ENCODE results near the gene GNAQ. TPM values are rescaled to one million over a fixed set of nuclear protein-coding genes. Genes with fewer than 3 reads are reported as not detected.
A peak's percentile ranks its signal among the peaks of the same experiment; 100 is the strongest.

The GNAQ gene
- polyA plus RNA-seq, 2 of the 4 experiments (the other 2 are of a cell fraction) = 17.9 to 60.0 TPM

- ChIA-PET POLR2A (no interaction called here), CTCF (interaction anchor here (1.0 to 1.1 kb wide), 2 partner anchors 14 to 209 kb away, joined by 3 read pairs; no protein-coding TSS in a partner anchor)
- TF ChIP-seq CBX8 (IDR thresholded peaks at IDR 0.05) (no peak), BHLHE40 (IDR thresholded peaks at IDR 0.05; ENCODE audit: low read depth, low read length) (no peak), HOXB5 (CRISPR knock-in tag; IDR thresholded peaks at IDR 0.05) (no peak), ATOH8 (CRISPR knock-in tag; IDR thresholded peaks at IDR 0.05; ENCODE audit: low read depth) (no peak), HEYL (CRISPR knock-in tag; IDR thresholded peaks at IDR 0.05) (no peak), PHF8 (IDR thresholded peaks at IDR 0.05; ENCODE audit: borderline replicate concordance, low read depth) (no peak), POLR2A (IDR thresholded peaks at IDR 0.05; ENCODE audit: low read length) (no peak)
- WGBS (ENCODE audit: missing lambda C conversion rate) = 49% methylated on average over 5 of the region's 5 CpGs
- no peak for DNase-seq (ENCODE audit: low read depth in 1 of 2, low spot score in 1 of 2)
- peak overlapping the region in 1 of 2 experiments; percentile 51; a peak in 3 of 6 replicates for H3K27ac ChIP-seq
- no peak for FAIRE-seq
- peak overlapping the region; percentile 51 for H3K4me2 ChIP-seq
- peaks cover 30% of the 10 kb centered on the region for H3K4me1 ChIP-seq
- no peak overlapping the region for H3K4me3 ChIP-seq
- H3K9me3 ChIP-seq = no peaks in the 10 kb centered on the region
- no peak for ATAC-seq
Measured at GRCh38 chr9:77826621-77827020, 205.0 kb downstream of the GNAQ start.

DNA sequence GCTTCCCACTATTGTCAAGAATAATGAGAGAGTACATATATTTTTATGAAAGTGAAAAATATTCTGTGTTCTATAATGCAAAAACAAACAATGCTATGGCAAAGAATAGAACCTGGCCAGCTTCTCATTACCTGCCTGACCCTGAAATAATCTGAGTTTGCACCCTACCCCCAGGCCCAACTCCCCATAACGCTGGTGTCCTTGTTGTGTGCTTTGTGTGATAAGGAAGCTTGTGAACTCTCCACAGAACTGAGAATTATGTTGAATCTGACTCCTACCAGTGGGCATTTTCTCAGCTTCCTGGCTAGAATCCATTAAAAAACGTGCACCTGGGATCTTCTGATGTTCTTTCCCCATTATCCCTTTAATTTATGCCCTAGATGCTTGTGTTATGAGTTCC lies 205.5 kb downstream of the GNAQ start:
- ChIA-PET CTCF (interaction anchor here (1.0 to 1.4 kb wide), 6 partner anchors 14 to 393 kb away, joined by 3 to 5 read pairs (median 4); no protein-coding TSS in a partner anchor), POLR2A (no interaction called here)
- TF ChIP-seq, protein P1, sequence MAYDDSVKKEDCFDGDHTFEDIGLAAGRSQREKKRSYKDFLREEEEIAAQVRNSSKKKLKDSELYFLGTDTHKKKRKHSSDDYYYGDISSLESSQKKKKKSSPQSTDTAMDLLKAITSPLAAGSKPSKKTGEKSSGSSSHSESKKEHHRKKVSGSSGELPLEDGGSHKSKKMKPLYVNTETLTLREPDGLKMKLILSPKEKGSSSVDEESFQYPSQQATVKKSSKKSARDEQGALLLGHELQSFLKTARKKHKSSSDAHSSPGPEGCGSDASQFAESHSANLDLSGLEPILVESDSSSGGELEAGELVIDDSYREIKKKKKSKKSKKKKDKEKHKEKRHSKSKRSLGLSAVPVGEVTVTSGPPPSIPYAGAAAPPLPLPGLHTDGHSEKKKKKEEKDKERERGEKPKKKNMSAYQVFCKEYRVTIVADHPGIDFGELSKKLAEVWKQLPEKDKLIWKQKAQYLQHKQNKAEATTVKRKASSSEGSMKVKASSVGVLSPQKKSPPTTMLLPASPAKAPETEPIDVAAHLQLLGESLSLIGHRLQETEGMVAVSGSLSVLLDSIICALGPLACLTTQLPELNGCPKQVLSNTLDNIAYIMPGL (CRISPR knock-in tag; IDR thresholded peaks at IDR 0.05; ENCODE audit: borderline replicate concordance) = no peak
- TF ChIP-seq ESRRA (IDR thresholded peaks at IDR 0.05; ENCODE audit: borderline replicate concordance, low read length) = no peak
- Histone ChIP-seq H3K27ac (peak overlapping the region in 1 of 2 experiments; percentile 51; a peak in 3 of 6 replicates), H3K4me2 (peak overlapping the region; percentile 51), H3K9me3 (no peaks in the 10 kb centered on the region), H3K4me3 (no peak overlapping the region), H3K4me1 (peaks cover 35% of the 10 kb centered on the region)
- ATAC-seq (no peak), DNase-seq (ENCODE audit: low read depth in 1 of 2, low spot score in 1 of 2) (no peak), FAIRE-seq (no peak)
- WGBS (ENCODE audit: missing lambda C conversion rate) = 73% methylated on average over 2 of the region's 2 CpGs

GRCh38 chr9:77825361-77825760 lies 206.2 kb downstream of the GNAQ start:
- H3K4me3 ChIP-seq = no peak overlapping the region
- WGBS (ENCODE audit: missing lambda C conversion rate) = 87% methylated on average over 4 of the region's 4 CpGs
- no peak for FAIRE-seq
- no peak for TF ChIP-seq SMC3 (IDR thresholded peaks at IDR 0.05)
- TF ChIP-seq NPAS2 (CRISPR knock-in tag; IDR thresholded peaks at IDR 0.05; ENCODE audit: borderline replicate concordance) = no peak
- TF ChIP-seq, protein P2, sequence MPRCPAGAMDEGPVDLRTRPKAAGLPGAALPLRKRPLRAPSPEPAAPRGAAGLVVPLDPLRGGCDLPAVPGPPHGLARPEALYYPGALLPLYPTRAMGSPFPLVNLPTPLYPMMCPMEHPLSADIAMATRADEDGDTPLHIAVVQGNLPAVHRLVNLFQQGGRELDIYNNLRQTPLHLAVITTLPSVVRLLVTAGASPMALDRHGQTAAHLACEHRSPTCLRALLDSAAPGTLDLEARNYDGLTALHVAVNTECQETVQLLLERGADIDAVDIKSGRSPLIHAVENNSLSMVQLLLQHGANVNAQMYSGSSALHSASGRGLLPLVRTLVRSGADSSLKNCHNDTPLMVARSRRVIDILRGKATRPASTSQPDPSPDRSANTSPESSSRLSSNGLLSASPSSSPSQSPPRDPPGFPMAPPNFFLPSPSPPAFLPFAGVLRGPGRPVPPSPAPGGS (IDR thresholded peaks at IDR 0.05) = no peak
- no peak for TF ChIP-seq TFCP2L1 (CRISPR knock-in tag; IDR thresholded peaks at IDR 0.05)
- no peak for TF ChIP-seq RNF2 (IDR thresholded peaks at IDR 0.05; ENCODE audit: borderline replicate concordance, low read depth)
- no peak for TF ChIP-seq RCOR1 (IDR thresholded peaks at IDR 0.05; ENCODE audit: low read depth, low read length)
- no peak for TF ChIP-seq MYC (IDR thresholded peaks at IDR 0.05; ENCODE audit: borderline replicate concordance, low read length)
- no peak for TF ChIP-seq BHLHE40 (IDR thresholded peaks at IDR 0.05; ENCODE audit: low read depth, low read length)
- H3K4me2 ChIP-seq = no peak overlapping the region
- H3K9me3 ChIP-seq = no peaks in the 10 kb centered on the region
- peak overlapping the region in 1 of 2 experiments; percentile 42; a peak in 2 of 6 replicates for H3K27ac ChIP-seq
- H3K4me1 ChIP-seq = peaks cover 42% of the 10 kb centered on the region
- ChIA-PET POLR2A (no interaction called here), CTCF (interaction anchor here (0.8 to 1.4 kb wide), 7 partner anchors 13 to 392 kb away, joined by 3 to 5 read pairs (median 3); no protein-coding TSS in a partner anchor)
- DNase-seq (ENCODE audit: low read depth in 1 of 2, low spot score in 1 of 2) = no peak
- no peak for ATAC-seq
